ENCODE results near the gene DELE1. TPM values are rescaled to one million over a fixed set of nuclear protein-coding genes. Genes with fewer than 3 reads are reported as not detected.

Gene DELE1
- polyA plus RNA-seq, 1 experiment = 110 TPM

DNA sequence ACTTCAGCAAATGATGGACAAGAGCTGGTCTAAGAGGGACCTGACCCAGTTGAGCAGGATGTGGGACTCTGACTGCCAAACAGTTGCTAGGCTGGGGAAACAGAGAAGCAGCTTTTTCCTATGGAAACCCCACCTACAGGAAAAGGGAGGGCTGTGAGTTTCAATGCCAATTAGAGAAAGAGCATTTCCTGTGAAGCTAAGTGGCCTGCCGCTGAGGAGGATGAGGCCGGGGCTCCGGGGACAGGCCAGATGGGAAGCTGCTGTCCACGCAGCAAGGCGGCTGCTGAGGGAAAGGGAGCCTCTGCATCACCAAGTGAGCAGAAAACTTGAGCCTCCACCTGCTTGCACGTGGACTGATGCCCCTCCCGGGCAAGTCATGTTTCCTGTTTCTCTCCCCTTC is 34.4 kb downstream of the DELE1 start, which contains the start of gene PCDH12:
TSS of gene PCDH12 (minus strand) at position 90 of the 400 bp plus-strand sequence. CDS start 351 bp downstream, outside the sequence.
- 0 out of 2 replicates have a peak, but pooled peaks cover 2% of the 10 kb centered on the region for H3K27me3 ChIP-seq (ENCODE audit: control insufficient read depth, insufficient read depth, low read length)
- DNase-seq (ENCODE audit: low read depth) = no peak
- ChIA-PET POLR2A (no interaction called here), CTCF (interaction anchor here (0.5 to 13.2 kb wide), 8 partner anchors 11 to 1511 kb away, joined by 3 to 293 read pairs (median 12); partner anchors contain the start of genes PCDH1 and RNF14)
- no peak within 1 kb of the TSS for H3K4me3 ChIP-seq (ENCODE audit: low read depth, low read length)
- TF ChIP-seq, protein P1, sequence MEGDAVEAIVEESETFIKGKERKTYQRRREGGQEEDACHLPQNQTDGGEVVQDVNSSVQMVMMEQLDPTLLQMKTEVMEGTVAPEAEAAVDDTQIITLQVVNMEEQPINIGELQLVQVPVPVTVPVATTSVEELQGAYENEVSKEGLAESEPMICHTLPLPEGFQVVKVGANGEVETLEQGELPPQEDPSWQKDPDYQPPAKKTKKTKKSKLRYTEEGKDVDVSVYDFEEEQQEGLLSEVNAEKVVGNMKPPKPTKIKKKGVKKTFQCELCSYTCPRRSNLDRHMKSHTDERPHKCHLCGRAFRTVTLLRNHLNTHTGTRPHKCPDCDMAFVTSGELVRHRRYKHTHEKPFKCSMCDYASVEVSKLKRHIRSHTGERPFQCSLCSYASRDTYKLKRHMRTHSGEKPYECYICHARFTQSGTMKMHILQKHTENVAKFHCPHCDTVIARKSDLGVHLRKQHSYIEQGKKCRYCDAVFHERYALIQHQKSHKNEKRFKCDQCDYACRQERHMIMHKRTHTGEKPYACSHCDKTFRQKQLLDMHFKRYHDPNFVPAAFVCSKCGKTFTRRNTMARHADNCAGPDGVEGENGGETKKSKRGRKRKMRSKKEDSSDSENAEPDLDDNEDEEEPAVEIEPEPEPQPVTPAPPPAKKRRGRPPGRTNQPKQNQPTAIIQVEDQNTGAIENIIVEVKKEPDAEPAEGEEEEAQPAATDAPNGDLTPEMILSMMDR (IDR thresholded peaks at IDR 0.05; ENCODE audit: insufficient read depth, low read depth, low read length) = no peak
- H3K36me3 ChIP-seq (ENCODE audit: control insufficient read depth, insufficient read depth, low read length) = no peaks in the 10 kb centered on the region

DNA sequence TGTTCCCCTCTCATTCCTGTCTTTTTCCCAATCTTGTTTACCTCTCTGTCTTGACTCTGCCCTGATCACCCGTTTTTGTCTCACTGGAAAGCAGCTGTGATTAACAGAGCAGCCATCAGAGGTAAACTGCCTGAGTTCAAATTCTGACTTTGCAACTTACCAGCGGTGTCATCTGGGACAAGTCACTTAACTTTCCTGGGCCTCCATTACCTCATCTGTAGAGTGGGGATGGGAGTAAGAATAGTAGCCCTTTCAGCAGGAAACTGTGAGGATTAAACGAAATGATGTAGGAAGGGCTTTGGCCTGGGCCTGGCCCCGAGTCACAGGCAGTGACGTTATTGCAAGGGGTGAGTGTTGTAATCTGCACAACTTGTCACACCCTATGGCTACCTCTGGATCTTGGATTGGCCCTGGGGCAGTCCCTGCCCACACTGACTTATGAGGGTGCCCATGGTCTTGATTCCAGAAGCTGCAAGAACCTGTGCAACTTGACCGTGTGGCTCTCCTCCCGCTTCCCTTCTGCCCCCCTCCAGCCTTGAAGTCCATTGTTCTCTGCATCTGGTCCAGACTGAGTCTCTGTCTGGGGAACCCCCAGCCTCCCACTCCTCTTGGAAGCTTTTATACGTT is 35.0 kb downstream of the DELE1 start:
- CTCF ChIA-PET = interaction anchor here (1.2 to 13.2 kb wide), 8 partner anchors 10 to 294 kb away, joined by 3 to 293 read pairs (median 48); partner anchors contain the start of genes PCDH1 and RNF14
- TF ChIP-seq, protein P1 (IDR thresholded peaks at IDR 0.05; ENCODE audit: insufficient read depth, low read depth, low read length) = no peak
- Histone ChIP-seq H3K27me3 (ENCODE audit: control insufficient read depth, insufficient read depth, low read length) (no peaks in the 10 kb centered on the region), H3K4me3 (ENCODE audit: low read depth, low read length) (no peak overlapping the region), H3K36me3 (ENCODE audit: control insufficient read depth, insufficient read depth, low read length) (no peaks in the 10 kb centered on the region)
- no peak for DNase-seq (ENCODE audit: low read depth)
- POLR2A ChIA-PET = no interaction called here

DNA sequence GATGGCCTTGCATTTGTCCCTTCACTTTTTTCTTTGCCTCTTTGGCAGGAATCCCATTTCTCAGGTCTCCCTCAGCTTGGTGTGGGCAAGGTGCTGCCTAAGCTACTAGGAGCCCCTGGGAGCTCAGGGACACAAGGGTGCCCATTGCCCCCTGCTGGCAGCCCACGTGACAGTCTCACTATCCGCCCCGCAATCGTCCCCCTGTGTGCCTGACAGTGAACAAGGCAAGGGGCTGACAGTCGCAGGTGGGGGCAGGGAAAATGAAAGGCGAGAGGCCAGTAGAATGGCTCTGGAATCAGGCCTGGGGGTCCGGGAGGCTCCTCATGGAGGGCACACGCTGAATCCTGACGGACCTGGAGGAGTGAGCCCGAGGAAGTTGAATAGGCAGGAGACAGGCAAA is 36.3 kb downstream of the DELE1 start:
- H3K4me3 ChIP-seq (ENCODE audit: low read depth, low read length) = no peak overlapping the region
- ChIA-PET CTCF (interaction anchor here (0.6 to 13.2 kb wide), 35 partner anchors 9 to 343 kb away, joined by 3 to 293 read pairs (median 7); partner anchors contain the start of genes ARAP3, DELE1, PCDH1 and RNF14), POLR2A (no interaction called here)
- DNase-seq (ENCODE audit: low read depth) = no peak
- H3K36me3 ChIP-seq (ENCODE audit: control insufficient read depth, insufficient read depth, low read length) = no peaks in the 10 kb centered on the region
- H3K27me3 ChIP-seq (ENCODE audit: control insufficient read depth, insufficient read depth, low read length) = no peaks in the 10 kb centered on the region
- TF ChIP-seq, protein P1 (IDR thresholded peaks at IDR 0.05; ENCODE audit: insufficient read depth, low read depth, low read length) = peak; percentile 39

DNA sequence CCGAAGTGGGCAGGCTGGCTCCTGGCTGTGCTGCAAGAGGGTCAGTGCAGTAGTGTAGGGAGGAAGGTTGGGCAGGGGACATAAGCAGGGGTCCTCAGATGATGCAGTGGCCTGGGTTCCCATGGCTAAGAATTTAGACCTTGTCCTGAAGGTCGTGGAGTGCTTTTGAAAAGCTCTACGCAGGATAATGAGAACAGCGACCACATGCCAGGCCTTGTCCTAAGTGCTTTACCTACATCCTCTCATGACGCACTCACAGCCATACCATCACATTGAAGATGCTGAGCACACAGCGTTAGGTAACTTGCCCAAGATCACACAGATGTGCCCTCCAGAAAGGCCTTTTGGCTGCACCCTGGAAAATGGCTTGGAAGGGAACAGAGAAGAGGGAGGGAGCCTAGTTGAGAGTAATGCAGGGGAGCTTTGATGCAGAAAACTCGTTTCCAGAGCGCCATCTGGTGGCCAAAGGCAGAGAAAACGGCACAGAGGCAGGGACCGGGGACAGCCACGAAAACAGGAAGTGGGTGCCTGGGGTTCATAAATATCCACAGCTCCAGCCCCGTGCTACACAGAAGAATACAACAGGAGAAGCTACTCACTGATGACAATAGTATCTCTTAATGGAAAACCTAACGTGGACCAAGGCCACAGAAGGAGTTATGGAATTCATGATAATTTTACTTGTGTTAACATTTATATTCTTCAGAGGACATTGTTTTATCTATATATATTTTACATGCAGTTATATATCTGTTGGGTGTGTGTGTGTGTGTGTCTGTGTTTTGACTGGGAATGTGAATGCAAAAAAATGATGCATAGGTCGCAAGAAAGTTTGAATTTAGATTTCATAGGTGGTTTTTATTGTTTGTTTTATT is 37.0 kb downstream of the DELE1 start:
- H3K36me3 ChIP-seq (ENCODE audit: control insufficient read depth, insufficient read depth, low read length) = no peaks in the 10 kb centered on the region
- no peak for DNase-seq (ENCODE audit: low read depth)
- ChIA-PET CTCF (interaction anchor here (0.6 to 13.2 kb wide), 50 partner anchors 9 to 369 kb away, joined by 3 to 293 read pairs (median 5); partner anchors contain the start of genes ARAP3, DELE1, PCDH1 and RNF14), POLR2A (interaction anchor here (0.7 kb wide), 1 partner anchor 279 kb away, joined by 3 read pairs; the partner anchor contains the start of gene ARAP3)
- H3K4me3 ChIP-seq (ENCODE audit: low read depth, low read length) = no peak overlapping the region
- TF ChIP-seq, protein P1 (IDR thresholded peaks at IDR 0.05; ENCODE audit: insufficient read depth, low read depth, low read length) = peak; percentile 82
- H3K27me3 ChIP-seq (ENCODE audit: control insufficient read depth, insufficient read depth, low read length) = no peaks in the 10 kb centered on the region
